ENCODE data around the gene AHNAK.
"Not testable (repeated sequence)": the region's sequence is repeated elsewhere in the genome, so short reads cannot be mapped to it uniquely, and the experiment has no call there.

DNA sequence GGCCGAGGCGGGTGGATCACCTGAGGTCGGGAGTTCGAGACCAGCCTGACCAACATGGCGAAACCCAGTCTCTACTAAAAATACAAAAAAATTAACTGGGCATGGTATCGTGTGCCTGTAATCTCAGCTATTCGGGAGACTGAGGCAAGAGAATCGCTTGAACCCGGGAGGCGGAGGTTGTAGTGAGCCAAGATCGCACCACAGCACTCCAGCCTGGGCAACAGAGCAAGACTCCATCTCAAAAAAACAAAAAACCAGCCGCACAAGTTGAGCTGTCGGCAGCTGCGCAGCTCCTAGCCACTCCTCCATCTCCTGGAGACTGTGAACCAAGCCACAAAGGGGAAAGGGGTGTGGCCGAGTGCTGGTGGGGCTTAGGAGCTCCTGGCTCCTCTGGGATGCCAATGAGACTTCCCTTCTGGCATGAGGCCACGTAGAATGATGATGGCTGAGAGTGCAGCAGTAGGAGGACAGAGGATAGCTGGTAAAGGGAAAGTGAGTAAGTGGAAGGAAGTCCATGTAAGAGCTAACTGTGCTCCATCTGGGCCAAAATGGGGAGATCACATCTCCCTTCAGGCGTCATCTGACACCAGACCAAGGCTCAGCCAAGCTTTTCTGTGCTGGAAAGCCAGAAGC is 47.2 kb downstream of the AHNAK start:
- TF ChIP-seq POLR2A (IDR thresholded peaks at IDR 0.05): not testable (repeated sequence)
- TF ChIP-seq, protein P1, sequence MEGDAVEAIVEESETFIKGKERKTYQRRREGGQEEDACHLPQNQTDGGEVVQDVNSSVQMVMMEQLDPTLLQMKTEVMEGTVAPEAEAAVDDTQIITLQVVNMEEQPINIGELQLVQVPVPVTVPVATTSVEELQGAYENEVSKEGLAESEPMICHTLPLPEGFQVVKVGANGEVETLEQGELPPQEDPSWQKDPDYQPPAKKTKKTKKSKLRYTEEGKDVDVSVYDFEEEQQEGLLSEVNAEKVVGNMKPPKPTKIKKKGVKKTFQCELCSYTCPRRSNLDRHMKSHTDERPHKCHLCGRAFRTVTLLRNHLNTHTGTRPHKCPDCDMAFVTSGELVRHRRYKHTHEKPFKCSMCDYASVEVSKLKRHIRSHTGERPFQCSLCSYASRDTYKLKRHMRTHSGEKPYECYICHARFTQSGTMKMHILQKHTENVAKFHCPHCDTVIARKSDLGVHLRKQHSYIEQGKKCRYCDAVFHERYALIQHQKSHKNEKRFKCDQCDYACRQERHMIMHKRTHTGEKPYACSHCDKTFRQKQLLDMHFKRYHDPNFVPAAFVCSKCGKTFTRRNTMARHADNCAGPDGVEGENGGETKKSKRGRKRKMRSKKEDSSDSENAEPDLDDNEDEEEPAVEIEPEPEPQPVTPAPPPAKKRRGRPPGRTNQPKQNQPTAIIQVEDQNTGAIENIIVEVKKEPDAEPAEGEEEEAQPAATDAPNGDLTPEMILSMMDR (IDR thresholded peaks at IDR 0.05): not testable (repeated sequence)
